ENCODE results near the gene PER3. TPM values are rescaled to one million over a fixed set of nuclear protein-coding genes. Genes with fewer than 3 reads are reported as not detected.

The PER3 gene
- total RNA-seq, 5 donors from 2014 or later (not counting 1 experiment from before 2014, with no cell fraction given) = 4.2 to 13.5 (median 7.4) TPM

- CTCF ChIA-PET = interaction anchor here in 1 of 2 donors (1.2 kb wide), 1 partner anchor 18 kb away, joined by 4 read pairs; no protein-coding TSS in a partner anchor
- Histone ChIP-seq H3K4me1 (ENCODE audit: control insufficient read depth in 1 of 2, extremely low read depth in 1 of 2, insufficient read depth in 2 of 2, low read length in 2 of 2) (peaks cover 0 to 18% of the 10 kb centered on the region in 2 experiments), H3K9me3 (no peaks in the 10 kb centered on the region), H3K27me3 (replicated peaks in 1 of 2; ENCODE audit: control insufficient read depth in 2 of 2, extremely low read depth in 1 of 2, insufficient read depth in 2 of 2, low read length in 1 of 2) (no peaks in the 10 kb centered on the region), H3K27ac (ENCODE audit: low read length) (peak within 1 kb of the TSS; percentile 50), H3K36me3 (ENCODE audit: control insufficient read depth in 2 of 2, extremely low read depth in 1 of 2, insufficient read depth in 1 of 2, low read length in 1 of 2) (peaks cover 0 to 15% of the 10 kb centered on the region in 2 donors), H3K4me3 (ENCODE audit: control insufficient read depth in 1 of 2, extremely low read depth in 1 of 2, low read length in 1 of 2) (peak within 1 kb of the TSS; percentile 74 to 84)
- WGBS (ENCODE audit: insufficient coverage) = under 1% methylated on average over 93 of the region's 97 CpGs
- Mint-ChIP-seq H3K27ac (peak within 1 kb of the TSS; percentile 72 to 76), H3K9me3 (no peaks in the 10 kb centered on the region), H3K27me3 (peaks cover 0 to 3% of the 10 kb centered on the region in 2 donors), H3K4me1 (peaks cover 36 to 42% (median 38%) of the 10 kb centered on the region in 3 donors), H3K4me3 (peak within 1 kb of the TSS; percentile 82 to 91 (median 86)), H3K36me3 (peaks cover 14% of the 10 kb centered on the region)
- DNase-seq = peak; percentile 47 to 86 (median 75)
- ATAC-seq (replicated peaks in 1 of 4) = peak; percentile 95 to 98 (median 96)
- POLR2A ChIA-PET = interaction anchor here (0.5 to 0.7 kb wide), 3 partner anchors 11 to 1008 kb away, joined by 3 to 6 read pairs (median 4); no protein-coding TSS in a partner anchor
These were observed 12.9 kb upstream of the PER3 start, which contains the start of gene VAMP3 for GRCh38 chr1:7770997-7771822. Gene VAMP3 (plus strand): TSS chr1:7771296. CDS start chr1:7771384, 88 bp downstream.

GRCh38 chr1:7771823-7772299, 12.2 kb upstream of the PER3 start:
- peak overlapping the region; percentile 82 to 91 (median 86) for H3K4me3 Mint-ChIP-seq
- peaks cover 0 to 15% of the 10 kb centered on the region in 2 donors for H3K36me3 ChIP-seq (ENCODE audit: control insufficient read depth in 2 of 2, extremely low read depth in 1 of 2, insufficient read depth in 1 of 2, low read length in 1 of 2)
- ChIA-PET POLR2A (interaction anchor here (0.5 to 0.7 kb wide), 3 partner anchors 10 to 1007 kb away, joined by 3 to 6 read pairs (median 4); no protein-coding TSS in a partner anchor), CTCF (interaction anchor here in 1 of 2 donors (0.6 to 1.2 kb wide), 2 partner anchors 19 to 103 kb away, joined by 4 to 5 read pairs; no protein-coding TSS in a partner anchor)
- H3K4me1 Mint-ChIP-seq = peaks cover 36 to 42% (median 38%) of the 10 kb centered on the region in 3 donors
- ATAC-seq (replicated peaks in 1 of 4) (no peak), DNase-seq (no peak)
- peaks cover 20% of the 10 kb centered on the region for H3K36me3 Mint-ChIP-seq
- H3K27me3 Mint-ChIP-seq = no peaks in the 10 kb centered on the region
- no peaks in the 10 kb centered on the region for H3K27me3 ChIP-seq (replicated peaks in 1 of 2; ENCODE audit: control insufficient read depth in 2 of 2, extremely low read depth in 1 of 2, insufficient read depth in 2 of 2, low read length in 1 of 2)
- no peaks in the 10 kb centered on the region for H3K9me3 ChIP-seq
- peak overlapping the region; percentile 50 for H3K27ac ChIP-seq (ENCODE audit: low read length)
- peak overlapping the region; percentile 66 to 76 for H3K27ac Mint-ChIP-seq
- peaks cover 0 to 18% of the 10 kb centered on the region in 2 experiments for H3K4me1 ChIP-seq (ENCODE audit: control insufficient read depth in 1 of 2, extremely low read depth in 1 of 2, insufficient read depth in 2 of 2, low read length in 2 of 2)
- no CpG with 5 or more reads among the region's 12 CpGs for WGBS (ENCODE audit: insufficient coverage)
- H3K9me3 Mint-ChIP-seq = no peaks in the 10 kb centered on the region
- peak overlapping the region; percentile 74 to 84 for H3K4me3 ChIP-seq (ENCODE audit: control insufficient read depth in 1 of 2, extremely low read depth in 1 of 2, low read length in 1 of 2)

- peaks cover 34 to 47% (median 38%) of the 10 kb centered on the region in 3 donors for H3K4me1 Mint-ChIP-seq
- no peak overlapping the region for H3K27ac Mint-ChIP-seq
- no peaks in the 10 kb centered on the region for H3K27me3 Mint-ChIP-seq
- POLR2A ChIA-PET = no interaction called here
- Histone ChIP-seq H3K27ac (ENCODE audit: low read length) (no peak overlapping the region), H3K4me1 (ENCODE audit: control insufficient read depth in 1 of 2, extremely low read depth in 1 of 2, insufficient read depth in 2 of 2, low read length in 2 of 2) (peaks cover 2 to 18% of the 10 kb centered on the region in 2 experiments), H3K27me3 (replicated peaks in 1 of 2; ENCODE audit: control insufficient read depth in 2 of 2, extremely low read depth in 1 of 2, insufficient read depth in 2 of 2, low read length in 1 of 2) (no peaks in the 10 kb centered on the region), H3K36me3 (ENCODE audit: control insufficient read depth in 2 of 2, extremely low read depth in 1 of 2, insufficient read depth in 1 of 2, low read length in 1 of 2) (peaks cover 14 to 45% of the 10 kb centered on the region in 2 donors), H3K9me3 (no peaks in the 10 kb centered on the region), H3K4me3 (ENCODE audit: control insufficient read depth in 1 of 2, extremely low read depth in 1 of 2, low read length in 1 of 2) (no peak overlapping the region)
- CTCF ChIA-PET = no interaction called here
- peaks cover 29% of the 10 kb centered on the region for H3K36me3 Mint-ChIP-seq
- no peak for ATAC-seq (replicated peaks in 1 of 4)
- DNase-seq = no peak
- H3K4me3 Mint-ChIP-seq = no peak overlapping the region
- 100% methylated on average over 3 of the region's 3 CpGs for WGBS (ENCODE audit: insufficient coverage)
- no peaks in the 10 kb centered on the region for H3K9me3 Mint-ChIP-seq
These were observed 6.5 kb upstream of the PER3 start for GRCh38 chr1:7777591-7777990.

GRCh38 chr1:7778133-7778628, 5.9 kb upstream of the PER3 start:
- H3K9me3 ChIP-seq = no peaks in the 10 kb centered on the region
- no peak overlapping the region for H3K27ac Mint-ChIP-seq
- ChIA-PET CTCF (no interaction called here), POLR2A (no interaction called here)
- H3K4me3 Mint-ChIP-seq = no peak overlapping the region
- peaks cover 37 to 46% (median 38%) of the 10 kb centered on the region in 3 donors for H3K4me1 Mint-ChIP-seq
- peaks cover 29% of the 10 kb centered on the region for H3K36me3 Mint-ChIP-seq
- H3K9me3 Mint-ChIP-seq = no peaks in the 10 kb centered on the region
- H3K27me3 Mint-ChIP-seq = no peaks in the 10 kb centered on the region
- peaks cover 4 to 22% of the 10 kb centered on the region in 2 experiments for H3K4me1 ChIP-seq (ENCODE audit: control insufficient read depth in 1 of 2, extremely low read depth in 1 of 2, insufficient read depth in 2 of 2, low read length in 2 of 2)
- DNase-seq (no peak), ATAC-seq (replicated peaks in 1 of 4) (no peak)
- H3K27me3 ChIP-seq (replicated peaks in 1 of 2; ENCODE audit: control insufficient read depth in 2 of 2, extremely low read depth in 1 of 2, insufficient read depth in 2 of 2, low read length in 1 of 2) = no peaks in the 10 kb centered on the region
- no peak overlapping the region for H3K27ac ChIP-seq (ENCODE audit: low read length)
- peaks cover 14 to 44% of the 10 kb centered on the region in 2 donors for H3K36me3 ChIP-seq (ENCODE audit: control insufficient read depth in 2 of 2, extremely low read depth in 1 of 2, insufficient read depth in 1 of 2, low read length in 1 of 2)
- WGBS (ENCODE audit: insufficient coverage) = 100% methylated on average over 2 of the region's 4 CpGs
- H3K4me3 ChIP-seq (ENCODE audit: control insufficient read depth in 1 of 2, extremely low read depth in 1 of 2, low read length in 1 of 2) = no peak overlapping the region

- H3K36me3 Mint-ChIP-seq = peaks cover 15% of the 10 kb centered on the region
- Histone ChIP-seq H3K36me3 (ENCODE audit: control insufficient read depth in 2 of 2, extremely low read depth in 1 of 2, insufficient read depth in 1 of 2, low read length in 1 of 2) (peaks cover 14 to 30% of the 10 kb centered on the region in 2 donors), H3K4me1 (ENCODE audit: control insufficient read depth in 1 of 2, extremely low read depth in 1 of 2, insufficient read depth in 2 of 2, low read length in 2 of 2) (peaks cover 4 to 32% of the 10 kb centered on the region in 2 experiments), H3K4me3 (ENCODE audit: control insufficient read depth in 1 of 2, extremely low read depth in 1 of 2, low read length in 1 of 2) (no peak overlapping the region), H3K27ac (ENCODE audit: low read length) (no peak overlapping the region), H3K9me3 (no peaks in the 10 kb centered on the region), H3K27me3 (replicated peaks in 1 of 2; ENCODE audit: control insufficient read depth in 2 of 2, extremely low read depth in 1 of 2, insufficient read depth in 2 of 2, low read length in 1 of 2) (no peaks in the 10 kb centered on the region)
- peaks cover 22 to 30% (median 28%) of the 10 kb centered on the region in 3 donors for H3K4me1 Mint-ChIP-seq
- peak overlapping the region; percentile 32 to 71 for H3K27ac Mint-ChIP-seq
- ChIA-PET CTCF (no interaction called here), POLR2A (no interaction called here)
- DNase-seq (no peak), ATAC-seq (replicated peaks in 1 of 4) (no peak)
- no peaks in the 10 kb centered on the region for H3K9me3 Mint-ChIP-seq
- WGBS (ENCODE audit: insufficient coverage) = 98% methylated on average over 5 of the region's 9 CpGs
- no peak overlapping the region for H3K4me3 Mint-ChIP-seq
- H3K27me3 Mint-ChIP-seq = no peaks in the 10 kb centered on the region
These were observed 3.1 kb upstream of the PER3 start for GRCh38 chr1:7780976-7781375.

- no peaks in the 10 kb centered on the region for H3K27me3 Mint-ChIP-seq
- peaks cover 23 to 30% (median 29%) of the 10 kb centered on the region in 3 donors for H3K4me1 Mint-ChIP-seq
- Histone ChIP-seq H3K36me3 (ENCODE audit: control insufficient read depth in 2 of 2, extremely low read depth in 1 of 2, insufficient read depth in 1 of 2, low read length in 1 of 2) (peaks cover 14 to 30% of the 10 kb centered on the region in 2 donors), H3K27me3 (replicated peaks in 1 of 2; ENCODE audit: control insufficient read depth in 2 of 2, extremely low read depth in 1 of 2, insufficient read depth in 2 of 2, low read length in 1 of 2) (no peaks in the 10 kb centered on the region), H3K4me1 (ENCODE audit: control insufficient read depth in 1 of 2, extremely low read depth in 1 of 2, insufficient read depth in 2 of 2, low read length in 2 of 2) (peaks cover 4 to 32% of the 10 kb centered on the region in 2 experiments), H3K9me3 (no peaks in the 10 kb centered on the region), H3K27ac (ENCODE audit: low read length) (peak overlapping the region; percentile 44), H3K4me3 (ENCODE audit: control insufficient read depth in 1 of 2, extremely low read depth in 1 of 2, low read length in 1 of 2) (no peak overlapping the region)
- ATAC-seq (replicated peaks in 1 of 4) (no peak), DNase-seq (no peak)
- H3K27ac Mint-ChIP-seq = peak overlapping the region; percentile 32 to 71
- H3K36me3 Mint-ChIP-seq = peaks cover 12% of the 10 kb centered on the region
- ChIA-PET POLR2A (interaction anchor here in 1 of 2 donors (0.8 kb wide), 1 partner anchor 12 kb away, joined by 4 read pairs; no protein-coding TSS in a partner anchor), CTCF (no interaction called here)
- H3K4me3 Mint-ChIP-seq = peak overlapping the region; percentile 71 to 79 (median 79)
- H3K9me3 Mint-ChIP-seq = no peaks in the 10 kb centered on the region
- 20% methylated on average over 1 of the region's 7 CpGs for WGBS (ENCODE audit: insufficient coverage)
These were observed 2.6 kb upstream of the PER3 start for GRCh38 chr1:7781501-7781900.
